ENCODE measurements around the gene SLC11A2.
A peak's percentile ranks its signal among the peaks of the same experiment; 100 is the strongest.
"Not testable (repeated sequence)": the region's sequence is repeated elsewhere in the genome, so short reads cannot be mapped to it uniquely, and the experiment has no call there.

The SLC11A2 gene

GRCh38 chr12:51025338-51025835 is 797 bp downstream of the SLC11A2 start:
- DNase-seq (ENCODE audit: low read depth) = no peak

- DNase-seq (ENCODE audit: low read depth) = no peak
Measured at GRCh38 chr12:51023625-51024382, 2.4 kb downstream of the SLC11A2 start.

- no peak for DNase-seq (ENCODE audit: low read depth)
Measured at GRCh38 chr12:51021694-51022093, 4.5 kb downstream of the SLC11A2 start.

GRCh38 chr12:51020448-51021182 is 5.6 kb downstream of the SLC11A2 start:
- no peak for DNase-seq (ENCODE audit: low read depth)

- no peak for DNase-seq (ENCODE audit: low read depth)
Measured at GRCh38 chr12:51019927-51020326, 6.3 kb downstream of the SLC11A2 start.

GRCh38 chr12:51018956-51019355 is 7.2 kb downstream of the SLC11A2 start:
- no peak for DNase-seq (ENCODE audit: low read depth)

GRCh38 chr12:51017452-51017851 is 8.7 kb downstream of the SLC11A2 start:
- no peak for DNase-seq (ENCODE audit: low read depth)

- DNase-seq (ENCODE audit: low read depth) = not testable (repeated sequence)
Measured at GRCh38 chr12:51014467-51014866, 11.7 kb downstream of the SLC11A2 start.

- no peak for DNase-seq (ENCODE audit: low read depth)
Measured at GRCh38 chr12:51013441-51013840, 12.7 kb downstream of the SLC11A2 start.

GRCh38 chr12:51012570-51013236 is 13.5 kb downstream of the SLC11A2 start:
- DNase-seq (ENCODE audit: low read depth) = no peak

GRCh38 chr12:51011955-51012354 is 14.2 kb downstream of the SLC11A2 start:
- no peak for DNase-seq (ENCODE audit: low read depth)

GRCh38 chr12:51009056-51009440 is 17.1 kb downstream of the SLC11A2 start:
- peak; percentile 14 for DNase-seq (ENCODE audit: low read depth)

GRCh38 chr12:51008329-51009055 is 17.7 kb downstream of the SLC11A2 start:
- DNase-seq (ENCODE audit: low read depth) = no peak

GRCh38 chr12:51005671-51006070 is 20.5 kb downstream of the SLC11A2 start:
- no peak for DNase-seq (ENCODE audit: low read depth)

- no peak for DNase-seq (ENCODE audit: low read depth)
Measured at GRCh38 chr12:51005030-51005429, 21.2 kb downstream of the SLC11A2 start.

- DNase-seq (ENCODE audit: low read depth) = no peak
Measured at GRCh38 chr12:51004504-51004903, 21.7 kb downstream of the SLC11A2 start.

- no peak for DNase-seq (ENCODE audit: low read depth)
Measured at GRCh38 chr12:51001799-51002198, 24.4 kb downstream of the SLC11A2 start.

GRCh38 chr12:51000245-51000644 is 25.9 kb downstream of the SLC11A2 start:
- DNase-seq (ENCODE audit: low read depth) = no peak

- no peak for DNase-seq (ENCODE audit: low read depth)
Measured at GRCh38 chr12:50999093-50999492, 27.1 kb downstream of the SLC11A2 start.

GRCh38 chr12:50992819-50993218 is 33.4 kb downstream of the SLC11A2 start:
- DNase-seq (ENCODE audit: low read depth) = no peak

GRCh38 chr12:50991291-50991690 is 34.9 kb downstream of the SLC11A2 start:
- DNase-seq (ENCODE audit: low read depth) = no peak

GRCh38 chr12:50990791-50991190 is 35.4 kb downstream of the SLC11A2 start:
- no peak for DNase-seq (ENCODE audit: low read depth)
